Lower lobe of right lung (tissue), 2 donors: ENCODE measurements around the gene ODC1. TPM values are rescaled to one million over a fixed set of nuclear protein-coding genes. Genes with fewer than 3 reads are reported as not detected.

Source experiments
- ATAC-seq, 2 donors: fragments of 200-7000 bp; cut with Tn5 transposase; one replicate each; pipeline ENCODE4 v1.9.1; 2020 to 2022; ENCODE audit warnings: mild to moderate bottlenecking in 2 of 2, moderate library complexity in 2 of 2
- DNase-seq: peaks from one replicate; pipeline ENCODE4 v3.0.0-alpha.2; 2020
- H3K27ac ChIP-seq: fragments of 200-600 bp; one replicate; pipeline ENCODE4 v1.8.0; 2022
- H3K27me3 ChIP-seq: fragments of 200-600 bp; one replicate; pipeline ENCODE4 v1.8.0; 2022; ENCODE audit warnings: low read depth
- H3K36me3 ChIP-seq: fragments of 200-600 bp; one replicate; pipeline ENCODE4 v1.8.0; 2022; ENCODE audit warnings: mild to moderate bottlenecking
- H3K4me1 ChIP-seq: fragments of 200-600 bp; one replicate; pipeline ENCODE4 v1.8.0; 2022
- H3K4me3 ChIP-seq: fragments of 200-600 bp; one replicate; pipeline ENCODE4 v1.8.0; 2022; ENCODE audit warnings: mild to moderate bottlenecking
- H3K9me3 ChIP-seq: fragments of 200-600 bp; one replicate; pipeline ENCODE4 v1.8.0; 2022
- intact Hi-C: fragments of 100-400 bp; cut with DNase I; formaldehyde crosslinking; loops from one replicate; pipeline ENCODE4 v1.11.0; 2022
- total RNA-seq: library from RNA; stranded (reverse); fragmentation: NEBNext Ultra II Directional; extraction: Animal tissue kit (Norgen Biotek cat#: 25700); gene quantifications from one replicate; pipeline ENCODE4 v1.2.1, GENCODE V29; 2021
- TF ChIP-seq, protein P1 (sequence below): fragments of 200-600 bp; IDR thresholded peaks from one replicate; pipeline ENCODE4 v1.8.0; 2022; ENCODE audit warnings: antibody characterized with exemption, mild to moderate bottlenecking
- donor health status: DM: no; HTN: yes; CAD: no; lungs with severe emphysema.

ODC1 gene
- total RNA-seq, 1 donor from 2014 or later = 30.1 TPM

DNA sequence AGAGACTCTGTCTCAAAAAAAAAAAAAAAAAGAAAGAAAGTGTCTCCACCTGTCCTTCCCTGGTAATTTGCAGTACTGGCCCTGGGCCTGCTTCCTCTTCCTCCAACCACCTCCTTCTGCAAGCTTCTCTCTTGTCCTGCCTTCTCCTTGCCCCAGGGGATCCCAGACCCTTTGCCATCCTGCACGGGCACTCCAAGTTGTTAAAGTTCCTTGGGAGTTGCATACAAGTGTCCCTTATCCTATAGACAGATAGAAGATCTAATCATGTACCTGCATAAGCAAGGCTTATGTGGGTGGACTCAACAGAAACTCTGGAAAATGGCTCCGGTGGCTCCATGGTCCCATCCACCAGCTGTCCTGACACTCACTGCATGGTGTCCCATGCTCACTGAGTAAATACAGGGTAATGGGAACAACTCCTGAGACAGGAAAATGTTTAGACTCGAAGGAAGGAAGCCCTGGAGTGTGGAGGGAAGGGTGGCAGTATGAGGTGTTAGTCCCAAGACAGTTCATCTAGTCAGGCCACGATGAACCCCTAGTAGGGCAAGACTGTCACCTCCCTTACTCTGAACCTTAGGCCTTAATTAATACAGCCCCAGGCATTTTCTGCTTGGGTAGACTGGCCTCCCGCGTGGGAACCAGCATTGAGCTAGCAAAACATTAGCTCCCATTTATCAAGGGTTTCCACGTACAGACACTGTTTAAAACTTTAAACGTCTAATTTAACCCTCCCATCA, 17.1 kb downstream of the ODC1 start:
- peaks cover 16% of the 10 kb centered on the region for H3K4me1 ChIP-seq
- intact Hi-C loops = no loop called here
- no peak overlapping the region for H3K27ac ChIP-seq
- DNase-seq (no peak), ATAC-seq (no peak)
- TF ChIP-seq, protein P1, sequence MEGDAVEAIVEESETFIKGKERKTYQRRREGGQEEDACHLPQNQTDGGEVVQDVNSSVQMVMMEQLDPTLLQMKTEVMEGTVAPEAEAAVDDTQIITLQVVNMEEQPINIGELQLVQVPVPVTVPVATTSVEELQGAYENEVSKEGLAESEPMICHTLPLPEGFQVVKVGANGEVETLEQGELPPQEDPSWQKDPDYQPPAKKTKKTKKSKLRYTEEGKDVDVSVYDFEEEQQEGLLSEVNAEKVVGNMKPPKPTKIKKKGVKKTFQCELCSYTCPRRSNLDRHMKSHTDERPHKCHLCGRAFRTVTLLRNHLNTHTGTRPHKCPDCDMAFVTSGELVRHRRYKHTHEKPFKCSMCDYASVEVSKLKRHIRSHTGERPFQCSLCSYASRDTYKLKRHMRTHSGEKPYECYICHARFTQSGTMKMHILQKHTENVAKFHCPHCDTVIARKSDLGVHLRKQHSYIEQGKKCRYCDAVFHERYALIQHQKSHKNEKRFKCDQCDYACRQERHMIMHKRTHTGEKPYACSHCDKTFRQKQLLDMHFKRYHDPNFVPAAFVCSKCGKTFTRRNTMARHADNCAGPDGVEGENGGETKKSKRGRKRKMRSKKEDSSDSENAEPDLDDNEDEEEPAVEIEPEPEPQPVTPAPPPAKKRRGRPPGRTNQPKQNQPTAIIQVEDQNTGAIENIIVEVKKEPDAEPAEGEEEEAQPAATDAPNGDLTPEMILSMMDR = no peak
- no peaks in the 10 kb centered on the region for H3K9me3 ChIP-seq
- H3K4me3 ChIP-seq = no peak overlapping the region
- peaks cover 22% of the 10 kb centered on the region for H3K36me3 ChIP-seq
- no peaks in the 10 kb centered on the region for H3K27me3 ChIP-seq

DNA sequence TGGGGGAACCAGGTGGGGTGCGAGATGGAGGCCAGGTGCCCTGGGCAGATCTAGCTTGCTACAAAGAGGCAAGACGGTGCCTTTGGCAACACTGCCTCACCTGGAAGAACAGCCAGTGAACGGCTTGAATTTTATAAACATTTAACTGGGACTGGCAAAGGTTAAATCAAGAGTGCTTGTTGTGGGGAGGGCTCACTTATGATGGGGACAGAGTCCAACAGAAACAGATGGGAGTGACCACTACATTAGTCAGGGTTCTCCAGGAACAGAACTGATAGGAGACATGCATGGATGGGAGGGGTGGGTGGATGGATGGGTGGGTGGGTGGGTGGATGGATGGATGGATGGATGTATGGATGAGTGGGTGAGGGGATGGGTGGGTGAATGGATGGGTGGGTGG, 19.2 kb downstream of the ODC1 start:
- no peak overlapping the region for H3K4me3 ChIP-seq
- TF ChIP-seq, protein P1 = no peak
- intact Hi-C loops = no loop called here
- H3K27ac ChIP-seq = no peak overlapping the region
- DNase-seq (no peak), ATAC-seq (no peak)
- H3K36me3 ChIP-seq = peaks cover 44% of the 10 kb centered on the region
- H3K9me3 ChIP-seq = no peaks in the 10 kb centered on the region
- H3K4me1 ChIP-seq = peaks cover 16% of the 10 kb centered on the region
- no peaks in the 10 kb centered on the region for H3K27me3 ChIP-seq

DNA sequence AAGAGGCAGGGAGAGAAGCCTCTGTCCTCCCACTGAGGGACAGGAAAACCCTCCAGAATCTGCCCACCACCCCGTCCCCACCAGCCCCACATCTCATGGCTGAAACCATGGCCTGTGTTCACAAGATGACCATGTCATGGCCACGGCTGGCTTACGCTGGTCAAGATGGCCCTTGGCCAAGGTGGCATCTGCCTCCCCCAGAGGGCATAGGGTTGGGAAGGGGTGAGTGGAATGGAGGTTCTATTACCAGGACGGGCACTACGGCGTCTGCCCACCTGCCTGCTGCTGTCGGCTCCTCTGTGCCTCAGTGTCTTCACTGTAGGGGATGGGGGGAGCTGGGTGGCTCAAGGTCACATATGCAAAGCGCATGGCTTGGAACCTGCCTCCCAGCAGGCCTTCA, 19.8 kb downstream of the ODC1 start:
- H3K4me3 ChIP-seq = no peak overlapping the region
- H3K27ac ChIP-seq = no peak overlapping the region
- peaks cover 16% of the 10 kb centered on the region for H3K4me1 ChIP-seq
- TF ChIP-seq, protein P1 = no peak
- ATAC-seq (no peak), DNase-seq (no peak)
- no peaks in the 10 kb centered on the region for H3K27me3 ChIP-seq
- no peaks in the 10 kb centered on the region for H3K9me3 ChIP-seq
- peaks cover 49% of the 10 kb centered on the region for H3K36me3 ChIP-seq
- intact Hi-C loops = no loop called here

DNA sequence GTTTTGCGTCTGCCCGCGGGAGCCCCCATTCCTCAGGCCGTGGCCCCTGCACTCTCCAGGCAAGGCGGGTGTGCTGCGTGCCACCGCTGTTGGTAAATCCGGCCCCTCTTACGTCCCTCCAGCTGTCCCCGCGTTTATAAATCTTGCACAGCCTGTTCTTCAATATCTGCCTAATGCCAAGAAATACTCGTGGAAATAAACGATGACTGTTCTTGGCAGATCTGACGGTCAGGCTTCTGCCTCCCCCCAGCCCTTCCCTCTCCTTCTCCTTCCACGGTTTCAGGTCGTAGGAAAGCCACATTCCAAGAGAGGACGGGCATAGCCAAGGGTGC, 20.5 kb downstream of the ODC1 start:
- Histone ChIP-seq H3K36me3 (peaks cover 57% of the 10 kb centered on the region), H3K27me3 (no peaks in the 10 kb centered on the region), H3K27ac (no peak overlapping the region), H3K4me1 (peaks cover 15% of the 10 kb centered on the region), H3K9me3 (no peaks in the 10 kb centered on the region), H3K4me3 (no peak overlapping the region)
- TF ChIP-seq, protein P1 = no peak
- no peak for DNase-seq
- ATAC-seq = no peak
- intact Hi-C loops = no loop called here

DNA sequence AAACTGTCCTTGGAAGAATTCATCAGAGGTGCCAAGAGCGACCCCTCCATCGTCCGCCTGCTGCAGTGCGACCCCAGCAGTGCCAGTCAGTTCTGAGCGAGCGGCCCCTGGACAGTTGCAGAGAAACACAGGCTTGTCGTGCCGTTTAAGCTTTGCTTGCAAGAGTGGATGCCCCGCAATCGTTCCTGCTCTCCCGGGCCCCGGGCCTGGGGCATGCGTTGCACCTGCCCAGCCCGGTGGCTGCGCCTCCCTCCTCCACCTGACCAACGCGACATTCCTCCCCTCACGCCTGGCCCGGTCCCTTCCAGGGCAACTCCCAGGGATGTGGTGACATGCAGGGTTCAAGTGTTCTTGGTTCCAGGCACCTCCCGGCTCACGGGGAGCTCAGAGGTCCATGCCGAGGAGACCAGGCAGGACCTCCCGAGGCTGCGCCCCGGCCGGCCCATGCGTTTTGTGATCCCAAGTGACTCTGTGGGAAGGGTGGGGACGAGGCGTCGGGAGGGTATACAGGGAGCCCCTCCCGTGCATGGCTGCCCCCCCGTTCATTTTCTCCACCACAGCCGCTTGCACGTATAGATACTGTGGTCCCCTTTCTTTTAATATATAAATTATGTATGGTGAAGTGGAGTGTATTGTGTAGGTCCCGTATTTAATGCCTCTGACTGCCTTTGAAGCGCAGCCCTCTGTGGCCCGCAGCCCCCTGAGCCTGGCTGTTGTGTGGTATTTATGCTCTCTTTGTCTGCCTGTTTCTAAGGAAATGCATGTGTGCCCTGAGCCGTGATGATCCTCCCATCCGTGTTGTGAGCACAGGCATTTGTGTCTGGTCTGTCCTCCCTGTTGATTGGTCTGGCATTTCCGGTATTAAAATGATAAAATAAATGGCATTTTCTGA, 21.2 kb downstream of the ODC1 start:
- no peak overlapping the region for H3K4me3 ChIP-seq
- TF ChIP-seq, protein P1 = no peak
- ATAC-seq = no peak
- peaks cover 9% of the 10 kb centered on the region for H3K4me1 ChIP-seq
- no peak for DNase-seq
- H3K27me3 ChIP-seq = no peaks in the 10 kb centered on the region
- no peak overlapping the region for H3K27ac ChIP-seq
- H3K36me3 ChIP-seq = peaks cover 63% of the 10 kb centered on the region
- intact Hi-C loops = no loop called here
- no peaks in the 10 kb centered on the region for H3K9me3 ChIP-seq
